ENCODE data around the gene NARF.
A peak's percentile ranks its signal among the peaks of the same experiment; 100 is the strongest.
"Not testable (repeated sequence)": the region's sequence is repeated elsewhere in the genome, so short reads cannot be mapped to it uniquely, and the experiment has no call there.

The NARF gene

GRCh38 chr17:82503728-82504308 lies 45.3 kb downstream of the NARF start:
- no peak for DNase-seq

GRCh38 chr17:82505296-82505695 lies 46.8 kb downstream of the NARF start:
- no peak for DNase-seq

DNA sequence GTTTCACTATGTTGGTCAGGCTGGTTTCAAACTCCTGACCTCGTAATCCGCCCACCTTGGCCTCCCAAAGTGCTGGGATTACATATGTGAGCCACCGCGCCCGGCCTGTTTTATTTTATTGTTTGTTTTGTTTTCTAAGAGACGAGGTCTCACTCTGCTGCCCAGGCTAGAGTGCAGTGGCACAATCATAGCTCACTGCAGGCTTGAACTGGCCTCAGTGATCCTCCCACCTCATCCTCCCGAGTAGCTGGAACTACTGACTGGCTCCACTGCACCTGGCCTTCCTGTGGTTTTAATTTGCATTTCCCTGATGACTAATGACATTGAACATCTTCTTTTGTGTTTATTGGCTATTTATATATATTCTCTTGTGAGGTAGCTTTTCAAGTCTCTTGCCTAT lies 47.9 kb downstream of the NARF start:
- peak; percentile 65 for DNase-seq

DNA sequence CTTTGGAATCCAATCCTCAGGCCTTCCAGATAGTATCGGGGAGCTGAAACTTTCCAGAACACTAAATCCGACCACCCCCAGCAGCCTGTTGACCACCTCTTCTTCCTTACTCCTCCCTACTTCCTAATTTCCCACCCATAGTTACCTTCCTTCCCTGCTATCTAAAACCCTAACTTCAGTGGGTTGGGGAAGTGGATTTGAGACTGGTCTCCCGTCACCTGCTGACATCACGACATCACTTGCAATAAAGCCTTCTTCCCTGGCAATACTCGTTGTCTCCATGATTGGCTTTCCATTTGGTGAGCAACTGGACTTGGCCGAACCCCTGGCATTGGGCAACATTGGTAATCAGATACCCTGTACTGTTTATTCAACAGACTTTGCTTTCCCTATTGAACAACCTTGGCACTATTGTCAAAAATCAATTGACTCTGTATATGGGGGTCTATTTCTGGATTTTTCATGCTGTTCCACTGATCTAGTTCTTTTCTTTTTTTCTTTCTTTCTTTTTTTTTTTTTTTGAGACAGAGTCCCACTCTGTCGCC lies 49.2 kb downstream of the NARF start:
- DNase-seq = no peak

- not testable (repeated sequence) for DNase-seq
Measured at GRCh38 chr17:82511642-82512041, 53.1 kb downstream of the NARF start.

DNA sequence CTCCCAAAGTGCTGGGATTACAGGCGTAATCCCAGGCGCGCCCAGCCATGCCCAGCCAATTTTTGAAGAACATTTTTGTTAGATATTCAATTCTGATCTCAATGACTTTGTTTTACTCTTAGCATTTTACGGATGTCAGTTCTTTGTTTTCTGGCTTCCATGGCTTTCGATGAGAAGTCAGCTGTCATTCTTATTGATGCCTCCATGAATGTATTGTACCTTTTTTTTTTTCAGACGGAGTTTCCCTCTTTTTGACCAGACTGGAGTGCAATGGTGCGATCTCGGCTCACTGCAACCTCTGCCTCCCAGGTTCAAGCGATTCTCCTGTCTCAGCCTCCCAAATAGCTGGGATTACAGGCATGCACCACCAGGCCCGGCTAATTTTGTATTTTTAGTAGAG lies 55.3 kb downstream of the NARF start:
- not testable (repeated sequence) for DNase-seq

DNA sequence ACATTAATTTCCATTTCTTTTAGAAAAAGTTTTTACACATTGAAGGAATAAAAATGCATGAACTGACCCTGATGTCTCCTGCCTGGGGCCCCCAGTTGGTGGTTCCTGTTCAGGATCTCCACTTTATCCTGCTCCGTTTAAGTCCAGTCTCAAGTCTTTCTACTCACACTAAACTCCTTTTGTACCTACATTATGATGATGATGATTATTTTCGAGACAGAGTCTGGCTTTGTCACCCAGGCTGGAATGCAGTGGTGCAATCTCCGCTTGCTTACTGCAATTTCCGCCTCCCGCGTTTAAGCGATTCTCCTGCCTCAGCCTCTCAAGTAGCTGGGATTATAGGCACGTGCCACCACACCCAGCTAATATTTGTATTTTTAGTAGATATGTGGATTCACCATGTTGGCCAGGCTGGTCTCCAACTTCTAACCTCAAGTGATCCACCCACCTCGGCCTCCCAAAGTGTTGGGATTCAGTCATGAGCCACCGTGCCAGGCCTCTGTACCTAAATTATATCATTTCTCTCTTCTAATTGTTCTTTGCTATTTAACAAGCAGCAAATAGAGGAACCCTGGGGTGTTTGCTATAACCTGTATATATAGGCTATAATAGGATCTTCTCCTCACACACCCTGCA lies 58.8 kb downstream of the NARF start:
- DNase-seq = no peak

GRCh38 chr17:82518826-82519810 lies 60.6 kb downstream of the NARF start, which contains the start of gene FOXK2:
TSS of gene FOXK2 (plus strand) at chr17:82519732. CDS start at chr17:82519889, 157 bp downstream.
- DNase-seq = peak; percentile 94

DNA sequence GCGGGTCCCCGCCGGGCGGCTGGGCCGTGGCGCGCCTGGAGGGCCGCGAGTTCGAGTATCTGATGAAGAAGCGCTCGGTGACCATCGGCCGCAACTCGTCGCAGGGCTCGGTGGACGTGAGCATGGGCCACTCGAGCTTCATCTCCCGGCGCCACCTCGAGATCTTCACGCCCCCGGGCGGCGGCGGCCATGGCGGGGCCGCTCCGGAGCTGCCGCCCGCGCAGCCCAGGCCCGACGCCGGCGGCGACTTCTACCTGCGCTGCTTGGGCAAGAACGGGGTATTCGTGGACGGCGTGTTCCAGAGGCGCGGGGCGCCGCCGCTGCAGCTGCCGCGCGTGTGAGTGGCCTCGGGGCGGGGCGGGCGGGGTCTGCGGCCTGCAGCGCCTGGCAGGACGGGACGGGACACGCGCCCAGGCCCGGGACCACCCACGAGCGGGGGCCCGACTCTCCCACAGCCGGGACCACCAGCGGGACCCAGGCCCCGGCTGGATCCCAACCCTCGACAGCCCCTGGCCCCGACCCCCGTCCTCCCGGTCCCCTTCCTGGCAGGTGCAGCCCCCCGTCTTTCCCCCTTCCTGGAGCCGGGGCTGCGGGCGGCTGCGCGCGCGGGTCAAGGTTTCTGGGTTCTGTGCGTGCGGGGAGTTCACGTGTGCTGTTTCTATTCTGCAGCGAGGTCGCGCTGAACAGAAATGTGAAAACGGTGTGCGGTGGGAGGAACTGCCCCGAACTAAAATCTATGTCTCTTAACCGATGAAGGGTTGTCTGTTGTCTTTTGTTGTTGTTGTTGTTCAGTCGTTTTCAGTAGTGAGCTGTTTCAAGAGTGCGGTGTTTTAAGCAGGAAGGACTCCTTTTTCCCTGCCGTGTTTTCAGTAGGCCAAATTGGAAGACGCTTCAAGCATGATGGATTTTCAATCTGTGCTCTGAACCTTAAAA lies 61.7 kb downstream of the NARF start:
- DNase-seq = peak; percentile 52

GRCh38 chr17:82524540-82524939 lies 66.0 kb downstream of the NARF start:
- DNase-seq = no peak

GRCh38 chr17:82525712-82526111 lies 67.2 kb downstream of the NARF start:
- no peak for DNase-seq

GRCh38 chr17:82527898-82528297 lies 69.4 kb downstream of the NARF start:
- DNase-seq = no peak

GRCh38 chr17:82528484-82529265 lies 70.1 kb downstream of the NARF start:
- no peak for DNase-seq

DNA sequence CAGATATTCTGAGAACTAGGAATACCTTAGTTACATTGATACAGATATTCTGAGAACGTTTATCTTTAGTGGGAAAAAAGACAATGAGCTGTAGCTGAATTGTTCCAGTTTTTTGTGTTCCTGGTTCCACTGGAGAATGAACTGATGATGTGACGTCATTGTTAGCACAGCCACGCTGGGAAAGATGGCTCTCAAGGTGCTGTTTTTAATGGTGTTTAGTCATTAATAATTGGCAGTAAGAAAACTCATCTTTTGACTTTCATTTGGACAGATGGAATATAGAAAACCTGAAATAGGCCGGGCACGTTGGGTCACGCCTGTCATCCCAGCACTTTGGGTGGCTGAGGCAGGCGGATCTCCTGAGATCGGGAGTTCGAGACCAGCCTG lies 71.4 kb downstream of the NARF start:
- DNase-seq = no peak

- DNase-seq = no peak
Measured at GRCh38 chr17:82531431-82531881, 72.9 kb downstream of the NARF start.

DNA sequence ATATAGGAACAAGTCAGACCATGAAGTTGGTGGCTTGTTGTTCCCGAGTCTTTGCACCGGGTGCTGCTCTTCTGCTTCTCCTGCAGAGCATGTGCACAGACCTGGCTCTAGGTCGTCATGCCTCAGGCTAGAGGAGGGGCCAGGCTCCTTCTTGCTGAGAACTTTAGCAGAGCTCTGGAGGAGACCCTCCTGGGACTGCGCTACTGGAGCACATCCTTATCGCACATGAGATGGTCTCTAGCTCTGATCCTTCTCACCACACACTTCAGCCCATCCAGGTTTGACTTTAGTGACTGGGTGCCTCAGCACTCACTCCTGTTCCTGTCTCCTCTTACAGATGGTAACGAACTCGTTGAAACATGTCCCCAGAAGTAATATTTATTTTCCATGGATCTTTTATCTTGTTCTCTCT lies 75.9 kb downstream of the NARF start:
- no peak for DNase-seq

DNA sequence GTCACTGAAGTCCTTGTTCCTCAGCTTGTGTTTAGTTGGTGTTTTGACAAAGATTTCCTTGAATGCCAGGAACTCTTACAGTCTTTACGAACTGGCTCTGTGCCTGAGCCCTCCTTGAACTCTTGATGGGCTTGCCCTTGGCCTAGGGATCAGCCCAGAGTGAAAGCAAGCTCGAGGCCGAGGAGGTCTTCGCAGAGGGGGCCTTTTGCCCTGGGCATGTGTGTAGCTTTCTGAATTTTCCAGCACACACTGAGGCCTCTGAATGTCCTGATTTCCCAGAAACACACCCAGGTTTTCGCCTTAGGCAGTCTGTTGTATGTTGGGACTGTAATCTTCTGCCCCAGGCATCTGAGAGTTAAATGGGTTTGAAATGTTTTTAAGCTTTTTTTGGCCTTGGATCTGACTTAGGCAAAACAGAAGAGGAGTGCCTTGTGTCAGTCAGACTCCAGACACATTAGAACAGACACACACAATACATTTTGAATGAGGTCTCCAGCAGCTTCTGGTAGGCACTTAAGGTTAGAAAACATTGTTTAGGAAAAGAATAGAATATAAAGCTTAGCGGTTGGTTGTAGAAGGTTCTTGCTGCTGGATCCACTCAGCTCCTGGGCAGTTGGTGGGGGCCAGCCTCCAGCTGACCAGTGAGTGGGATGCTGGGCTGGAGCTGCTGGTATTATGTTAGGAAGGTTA lies 78.1 kb downstream of the NARF start:
- DNase-seq = no peak

DNA sequence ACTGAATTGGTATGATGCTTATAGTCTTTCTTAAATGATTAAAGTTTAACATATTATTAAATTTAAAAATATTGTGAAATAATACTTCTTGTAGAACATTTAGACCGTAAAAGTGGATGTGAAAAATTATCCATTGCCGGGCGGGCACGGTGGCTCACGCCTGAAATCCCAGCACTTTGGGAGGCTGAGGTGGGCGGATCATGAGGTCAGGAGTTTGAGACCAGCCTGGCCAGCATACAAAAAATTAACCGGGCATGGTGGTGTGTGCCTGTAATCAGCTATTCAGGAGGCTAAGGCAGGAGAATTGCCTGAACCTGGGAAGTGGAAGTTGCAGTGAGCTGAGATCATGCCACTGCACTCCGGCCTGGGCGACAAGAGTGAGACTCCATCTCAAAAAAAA lies 78.7 kb downstream of the NARF start:
- DNase-seq = not testable (repeated sequence)

DNA sequence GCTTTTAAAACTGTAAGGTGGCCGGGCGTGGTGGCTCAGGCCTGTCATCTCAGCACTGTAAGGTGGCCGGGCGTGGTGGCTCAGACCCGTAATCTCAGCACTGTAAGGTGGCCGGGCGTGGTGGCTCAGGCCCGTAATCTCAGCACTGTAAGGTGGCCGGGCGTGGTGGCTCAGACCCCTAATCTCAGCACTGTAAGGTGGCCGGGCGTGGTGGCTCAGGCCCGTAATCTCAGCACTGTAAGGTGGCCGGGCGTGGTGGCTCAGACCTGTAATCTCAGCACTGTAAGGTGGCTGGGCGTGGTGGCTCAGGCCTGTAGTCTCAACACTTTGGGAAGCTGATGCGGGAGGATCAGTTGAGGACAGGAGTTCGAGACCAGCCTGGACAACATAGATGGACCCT lies 80.5 kb downstream of the NARF start:
- not testable (repeated sequence) for DNase-seq
